Subcutaneous adipose tissue (tissue), 4 donors: Measurements from ENCODE around the gene OR1D5. TPM values are rescaled to one million over a fixed set of nuclear protein-coding genes. Genes with fewer than 3 reads are reported as not detected.
"Not testable (repeated sequence)": the region's sequence is repeated elsewhere in the genome, so short reads cannot be mapped to it uniquely, and the experiment has no call there.

Experiments used
- CTCF ChIP-seq: fragments of 450-650 bp; IDR thresholded peaks from one replicate; pipeline ENCODE4 v1.5.1; 2016; ENCODE audit warnings: low read depth, mild to moderate bottlenecking, control low read depth, antibody characterized with exemption, moderate library complexity
- total RNA-seq, 4 donors: library from RNA; depleted of rRNA; stranded (reverse); fragments of >200 nt; gene quantifications; one replicate each; pipeline ENCODE4 v1.1.0, GENCODE V29; 2016

The OR1D5 gene
- not detected for total RNA-seq

- not testable (repeated sequence) for TF ChIP-seq CTCF
Measured at GRCh38 chr17:3063507-3063906, at the start of gene OR1D5. Gene OR1D5, minus strand, starts transcription at chr17:3063607. Its CDS starts 0 bp downstream, at chr17:3063607.

- no peak for TF ChIP-seq CTCF
Measured at GRCh38 chr17:3104322-3104721, 40.9 kb upstream of the OR1D5 start, which contains the start of gene OR1D2. Gene OR1D2, minus strand, starts transcription at chr17:3104422. Its CDS starts 11,426 bp downstream, at chr17:3092996.

- TF ChIP-seq CTCF, result no peak
Measured at GRCh38 chr17:3049705-3050295, 13.6 kb downstream of the OR1D5 start.

- no peak for TF ChIP-seq CTCF
Measured at GRCh38 chr17:3048727-3049471, 14.5 kb downstream of the OR1D5 start.

GRCh38 chr17:3046753-3047152 lies 16.7 kb downstream of the OR1D5 start:
- TF ChIP-seq CTCF, result no peak

- no peak for TF ChIP-seq CTCF
Measured at GRCh38 chr17:3043737-3044365, 19.6 kb downstream of the OR1D5 start.

GRCh38 chr17:3040882-3041281 lies 22.5 kb downstream of the OR1D5 start:
- no peak for TF ChIP-seq CTCF
